ENCODE data around the gene SERPIND1.

The SERPIND1 gene

DNA sequence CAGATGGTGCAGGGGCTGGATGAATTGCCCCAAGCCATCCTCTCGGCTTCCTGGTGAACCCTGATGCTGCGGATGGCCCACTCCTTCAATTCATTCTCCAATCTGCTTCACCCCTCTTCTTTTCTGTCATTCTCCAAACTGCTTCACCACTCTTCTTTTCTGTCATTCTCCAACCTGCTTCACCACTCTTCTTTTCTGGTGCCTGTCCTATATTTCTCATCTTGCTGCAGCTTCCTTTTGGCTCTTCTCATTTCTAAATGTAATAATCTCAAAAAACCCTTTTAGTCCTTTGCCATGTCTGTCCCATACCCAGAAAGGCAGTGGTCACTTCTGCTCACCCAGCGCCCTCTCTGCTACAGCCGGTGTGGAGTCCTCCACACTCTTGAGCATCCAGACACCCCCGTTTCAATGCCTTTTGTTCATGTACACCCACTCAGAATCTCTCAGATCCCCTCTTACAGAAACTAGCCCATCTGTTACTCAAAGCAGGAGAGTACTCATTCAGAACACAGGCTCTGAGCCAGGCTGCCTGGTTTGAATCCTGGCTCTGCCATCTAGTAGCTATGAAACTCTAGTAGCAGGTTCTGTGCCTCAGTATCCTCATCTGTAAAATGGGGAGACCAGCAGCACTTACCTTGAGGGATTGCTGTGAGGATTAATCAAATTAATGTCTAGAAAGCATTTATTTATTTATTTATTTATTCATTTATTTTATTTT, 14.9 kb downstream of the SERPIND1 start (continued):
- TF ChIP-seq, protein P1, sequence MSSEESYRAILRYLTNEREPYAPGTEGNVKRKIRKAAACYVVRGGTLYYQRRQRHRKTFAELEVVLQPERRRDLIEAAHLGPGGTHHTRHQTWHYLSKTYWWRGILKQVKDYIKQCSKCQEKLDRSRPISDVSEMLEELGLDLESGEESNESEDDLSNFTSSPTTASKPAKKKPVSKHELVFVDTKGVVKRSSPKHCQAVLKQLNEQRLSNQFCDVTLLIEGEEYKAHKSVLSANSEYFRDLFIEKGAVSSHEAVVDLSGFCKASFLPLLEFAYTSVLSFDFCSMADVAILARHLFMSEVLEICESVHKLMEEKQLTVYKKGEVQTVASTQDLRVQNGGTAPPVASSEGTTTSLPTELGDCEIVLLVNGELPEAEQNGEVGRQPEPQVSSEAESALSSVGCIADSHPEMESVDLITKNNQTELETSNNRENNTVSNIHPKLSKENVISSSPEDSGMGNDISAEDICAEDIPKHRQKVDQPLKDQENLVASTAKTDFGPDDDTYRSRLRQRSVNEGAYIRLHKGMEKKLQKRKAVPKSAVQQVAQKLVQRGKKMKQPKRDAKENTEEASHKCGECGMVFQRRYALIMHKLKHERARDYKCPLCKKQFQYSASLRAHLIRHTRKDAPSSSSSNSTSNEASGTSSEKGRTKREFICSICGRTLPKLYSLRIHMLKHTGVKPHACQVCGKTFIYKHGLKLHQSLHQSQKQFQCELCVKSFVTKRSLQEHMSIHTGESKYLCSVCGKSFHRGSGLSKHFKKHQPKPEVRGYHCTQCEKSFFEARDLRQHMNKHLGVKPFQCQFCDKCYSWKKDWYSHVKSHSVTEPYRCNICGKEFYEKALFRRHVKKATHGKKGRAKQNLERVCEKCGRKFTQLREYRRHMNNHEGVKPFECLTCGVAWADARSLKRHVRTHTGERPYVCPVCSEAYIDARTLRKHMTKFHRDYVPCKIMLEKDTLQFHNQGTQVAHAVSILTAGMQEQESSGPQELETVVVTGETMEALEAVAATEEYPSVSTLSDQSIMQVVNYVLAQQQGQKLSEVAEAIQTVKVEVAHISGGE (tag by site-specific recombination; conservative IDR thresholded peaks at IDR 0.05; ENCODE audit: low read depth): no peak
- no peak for TF ChIP-seq ZNF404 (tag by site-specific recombination; IDR thresholded peaks at IDR 0.05)
- TF ChIP-seq GFI1B (tag by site-specific recombination; IDR thresholded peaks at IDR 0.05): no peak

DNA sequence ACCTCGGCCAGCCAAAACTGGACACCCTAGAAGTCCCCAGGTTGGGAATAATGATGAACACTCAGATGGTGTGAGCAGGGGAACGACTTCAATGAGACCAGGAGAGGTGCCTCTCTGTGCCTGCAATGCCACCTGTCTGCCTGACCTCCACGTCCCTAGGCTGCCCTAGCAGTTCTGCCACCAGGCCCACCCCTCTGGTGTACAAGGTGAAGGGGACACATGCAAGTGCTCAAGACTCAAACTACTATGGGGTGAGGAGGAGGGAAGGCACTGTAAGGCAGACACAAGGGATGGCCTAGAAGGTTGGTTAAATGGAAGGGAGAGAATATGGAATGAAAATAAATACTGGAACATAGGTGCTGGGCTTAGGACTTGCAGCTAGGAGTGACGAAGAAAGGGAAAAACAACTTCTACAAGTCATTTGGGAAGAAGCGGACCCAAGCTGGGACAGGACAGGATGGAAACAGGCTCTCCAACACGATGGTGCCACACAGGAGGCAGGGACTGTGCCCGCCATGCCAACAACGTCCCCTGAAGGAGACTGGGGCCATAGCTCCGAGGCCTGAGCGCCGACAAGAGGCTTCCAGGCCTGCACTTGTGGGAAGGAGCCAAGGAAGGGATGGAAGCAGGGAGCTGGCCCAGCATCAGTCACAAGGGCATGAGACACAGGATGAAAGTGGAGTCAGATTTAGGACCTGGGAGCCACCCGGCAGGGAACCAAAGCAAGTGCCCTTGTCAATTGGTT, 18.5 kb downstream of the SERPIND1 start:
- no peaks in the 10 kb centered on the region for H3K9me3 ChIP-seq (ENCODE audit: control insufficient read depth, insufficient read depth, low read depth, low read length)
- ChIA-PET CTCF (interaction anchor here (0.9 to 4.2 kb wide), 3 partner anchors 8 to 93 kb away, joined by 4 to 34 read pairs (median 15); no protein-coding TSS in a partner anchor), POLR2A (no interaction called here)
- H3K4me3 ChIP-seq (ENCODE audit: low read depth, low read length): no peak overlapping the region
- no peak overlapping the region for H3K27ac ChIP-seq (ENCODE audit: extremely low read depth, low read depth, low read length)
- H3K36me3 ChIP-seq (ENCODE audit: control insufficient read depth in 2 of 2, insufficient read depth in 1 of 2, low read length in 2 of 2): peaks cover 10 to 80% of the 10 kb centered on the region in 2 experiments; a peak in 2 of 3 replicates
- H3K4me1 ChIP-seq (ENCODE audit: control insufficient read depth, insufficient read depth, low read length): no peaks in the 10 kb centered on the region
- TF ChIP-seq ZSCAN16 (tag by site-specific recombination; IDR thresholded peaks at IDR 0.05) (no peak), ZNF549 (tag by site-specific recombination; IDR thresholded peaks at IDR 0.05) (no peak), ZNF24 (tag by site-specific recombination; IDR thresholded peaks at IDR 0.05) (no peak), ZNF558 (tag by site-specific recombination; IDR thresholded peaks at IDR 0.05) (no peak)
- TF ChIP-seq, protein P2, sequence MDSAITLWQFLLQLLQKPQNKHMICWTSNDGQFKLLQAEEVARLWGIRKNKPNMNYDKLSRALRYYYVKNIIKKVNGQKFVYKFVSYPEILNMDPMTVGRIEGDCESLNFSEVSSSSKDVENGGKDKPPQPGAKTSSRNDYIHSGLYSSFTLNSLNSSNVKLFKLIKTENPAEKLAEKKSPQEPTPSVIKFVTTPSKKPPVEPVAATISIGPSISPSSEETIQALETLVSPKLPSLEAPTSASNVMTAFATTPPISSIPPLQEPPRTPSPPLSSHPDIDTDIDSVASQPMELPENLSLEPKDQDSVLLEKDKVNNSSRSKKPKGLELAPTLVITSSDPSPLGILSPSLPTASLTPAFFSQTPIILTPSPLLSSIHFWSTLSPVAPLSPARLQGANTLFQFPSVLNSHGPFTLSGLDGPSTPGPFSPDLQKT (IDR thresholded peaks at IDR 0.05; ENCODE audit: borderline replicate concordance, low read depth, low read length): no peak
- TF ChIP-seq, protein P3, sequence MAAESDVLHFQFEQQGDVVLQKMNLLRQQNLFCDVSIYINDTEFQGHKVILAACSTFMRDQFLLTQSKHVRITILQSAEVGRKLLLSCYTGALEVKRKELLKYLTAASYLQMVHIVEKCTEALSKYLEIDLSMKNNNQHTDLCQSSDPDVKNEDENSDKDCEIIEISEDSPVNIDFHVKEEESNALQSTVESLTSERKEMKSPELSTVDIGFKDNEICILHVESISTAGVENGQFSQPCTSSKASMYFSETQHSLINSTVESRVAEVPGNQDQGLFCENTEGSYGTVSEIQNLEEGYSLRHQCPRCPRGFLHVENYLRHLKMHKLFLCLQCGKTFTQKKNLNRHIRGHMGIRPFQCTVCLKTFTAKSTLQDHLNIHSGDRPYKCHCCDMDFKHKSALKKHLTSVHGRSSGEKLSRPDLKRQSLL (tag by site-specific recombination; IDR thresholded peaks at IDR 0.05): no peak

DNA sequence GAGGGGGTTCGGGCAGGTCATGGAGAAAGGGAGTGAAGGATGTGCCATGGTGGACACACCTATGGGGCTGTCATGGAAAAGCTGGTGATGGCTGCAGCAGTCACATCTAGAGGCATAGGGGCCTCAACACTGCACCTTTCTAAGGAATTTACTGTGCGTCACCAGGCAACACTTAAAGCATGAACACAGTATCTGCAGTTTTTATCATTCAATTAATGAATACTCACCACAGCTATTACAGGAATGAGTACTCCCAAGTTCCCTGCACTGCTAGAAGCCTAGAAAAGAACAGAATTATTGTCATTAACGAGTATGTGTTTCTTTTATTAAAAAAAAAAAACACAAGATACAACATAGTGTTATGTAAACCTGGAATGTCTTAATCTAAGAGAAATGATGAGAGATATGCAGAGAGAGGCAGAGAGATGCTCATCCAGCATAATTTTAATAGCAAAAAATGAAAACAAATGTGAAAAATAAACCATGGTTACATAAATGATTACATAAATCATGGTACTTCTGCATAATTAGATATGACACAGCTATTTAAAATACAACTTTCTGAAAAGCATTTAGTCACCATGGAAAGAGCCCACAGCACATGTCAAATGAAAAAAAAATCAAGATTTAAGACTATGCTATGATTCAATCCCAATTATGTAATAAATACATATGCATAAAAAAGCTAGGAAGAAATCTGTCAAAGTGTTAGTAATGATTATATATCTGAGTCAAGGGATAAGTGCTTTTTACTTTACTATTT, 19.2 kb downstream of the SERPIND1 start:
- H3K36me3 ChIP-seq (ENCODE audit: control insufficient read depth in 2 of 2, insufficient read depth in 1 of 2, low read length in 2 of 2): peaks cover 10 to 80% of the 10 kb centered on the region in 2 experiments; a peak in 2 of 3 replicates
- POLR2A ChIA-PET: interaction anchor here (0.5 kb wide), 1 partner anchor 32 kb away, joined by 4 read pairs; no protein-coding TSS in a partner anchor

More for the DNA sequence above, 19.2 kb downstream of the SERPIND1 start:
- Histone ChIP-seq H3K27ac (ENCODE audit: extremely low read depth, low read depth, low read length) (no peak overlapping the region), H3K9me3 (ENCODE audit: control insufficient read depth, insufficient read depth, low read depth, low read length) (no peaks in the 10 kb centered on the region), H3K4me1 (ENCODE audit: control insufficient read depth, insufficient read depth, low read length) (no peaks in the 10 kb centered on the region), H3K4me3 (ENCODE audit: low read depth, low read length) (no peak overlapping the region)
- no peak for TF ChIP-seq ZNF521 (tag by site-specific recombination; IDR thresholded peaks at IDR 0.05)
- TF ChIP-seq KLF1 (tag by site-specific recombination; IDR thresholded peaks at IDR 0.05): peak; percentile 27; the same call in 1 of the 2 replicates
- CTCF ChIA-PET: interaction anchor here (0.6 to 4.2 kb wide), 6 partner anchors 8 to 583 kb away, joined by 3 to 34 read pairs (median 6); no protein-coding TSS in a partner anchor

All from HEK293 (cell line).